HG03280 (cell line): ENCODE data around the gene RMRP.
A peak's percentile ranks its signal among the peaks of the same experiment; 100 is the strongest.

ENCODE experiments used
- ATAC-seq: cut with Tn5 transposase; IDR thresholded peaks from one replicate; pipeline ENCODE4 v1.9.1; 2021; ENCODE audit warnings: mild to moderate bottlenecking, moderate library complexity; ENCODE audit not compliant: unreplicated experiment

RMRP gene

GRCh38 chr9:35667939-35668338 is 10.1 kb upstream of the RMRP start:
- ATAC-seq: no peak

GRCh38 chr9:35666549-35666948 is 8.7 kb upstream of the RMRP start:
- ATAC-seq: no peak

GRCh38 chr9:35666045-35666444 is 8.2 kb upstream of the RMRP start:
- ATAC-seq: no peak

GRCh38 chr9:35665471-35665818 is 7.6 kb upstream of the RMRP start:
- no peak for ATAC-seq

- peak; percentile 79 for ATAC-seq
These were observed 7.0 kb upstream of the RMRP start, which contains the start of gene ARHGEF39 for GRCh38 chr9:35664531-35665470. TSS of gene ARHGEF39 (minus strand) at chr9:35665195. CDS start at chr9:35665169, 26 bp downstream.

GRCh38 chr9:35662437-35662836 is 4.6 kb upstream of the RMRP start:
- no peak for ATAC-seq

- ATAC-seq: no peak
These were observed 4.0 kb upstream of the RMRP start for GRCh38 chr9:35661756-35662350.

GRCh38 chr9:35660966-35661415 is 3.2 kb upstream of the RMRP start:
- no peak for ATAC-seq

- ATAC-seq: no peak
These were observed 1.5 kb upstream of the RMRP start for GRCh38 chr9:35659340-35659739.

- ATAC-seq: no peak
These were observed 1.1 kb upstream of the RMRP start for GRCh38 chr9:35658968-35659220.

GRCh38 chr9:35658137-35658967 is 533 bp upstream of the RMRP start, which contains the start of gene CCDC107:
TSS of gene CCDC107 (plus strand) at chr9:35658292. CDS start at chr9:35658380, 88 bp downstream.
- peak; percentile 61 for ATAC-seq

- ATAC-seq: no peak
These were observed 831 bp downstream of the RMRP start for GRCh38 chr9:35656831-35657545.

GRCh38 chr9:35656348-35656747 is 1.5 kb downstream of the RMRP start:
- no peak for ATAC-seq

- no peak for ATAC-seq
These were observed 4.2 kb downstream of the RMRP start for GRCh38 chr9:35653611-35654010.

- ATAC-seq: no peak
These were observed 5.0 kb downstream of the RMRP start for GRCh38 chr9:35652829-35653209.

- ATAC-seq: no peak
These were observed 5.6 kb downstream of the RMRP start for GRCh38 chr9:35651956-35652828.

- no peak for ATAC-seq
These were observed 7.3 kb downstream of the RMRP start, which contains the start of gene SIT1 for GRCh38 chr9:35650341-35651158. TSS of gene SIT1 (minus strand) at chr9:35650931. CDS start at chr9:35650853, 78 bp downstream.

GRCh38 chr9:35649431-35650340 is 8.1 kb downstream of the RMRP start:
- no peak for ATAC-seq
